HG03575 (cell line): ENCODE results near the gene SLC12A3.

Experiments
- ATAC-seq: cut with Tn5 transposase; IDR thresholded peaks from one replicate; pipeline ENCODE4 v1.9.1; 2021; ENCODE audit not compliant: unreplicated experiment, insufficient number of reproducible peaks, low FRiP score; ENCODE audit errors: extremely low read depth

SLC12A3 gene

GRCh38 chr16:56950051-56950450, 85.0 kb downstream of the SLC12A3 start:
- ATAC-seq: no peak

GRCh38 chr16:56950455-56950854, 85.4 kb downstream of the SLC12A3 start:
- ATAC-seq: no peak

- ATAC-seq: no peak
Measured at GRCh38 chr16:56950881-56951771, 86.1 kb downstream of the SLC12A3 start.

- no peak for ATAC-seq
Measured at GRCh38 chr16:56953006-56953405, 88.0 kb downstream of the SLC12A3 start.

- no peak for ATAC-seq
Measured at GRCh38 chr16:56956076-56956475, 91.1 kb downstream of the SLC12A3 start.

- no peak for ATAC-seq
Measured at GRCh38 chr16:56956756-56957155, 91.7 kb downstream of the SLC12A3 start.

- ATAC-seq: no peak
Measured at GRCh38 chr16:56960681-56961281, 95.8 kb downstream of the SLC12A3 start.

- ATAC-seq: no peak
Measured at GRCh38 chr16:56961386-56961785, 96.4 kb downstream of the SLC12A3 start.

GRCh38 chr16:56961851-56962281, 96.9 kb downstream of the SLC12A3 start, which contains the start of gene CETP:
CETP (plus strand) TSS chr16:56961950; CDS start chr16:56961980, 30 bp downstream.
- no peak for ATAC-seq

GRCh38 chr16:56964243-56965148, 99.5 kb downstream of the SLC12A3 start:
- ATAC-seq: no peak
